B cell (primary cell): Measurements from ENCODE around the gene LRRC8E. TPM values are rescaled to one million over a fixed set of nuclear protein-coding genes. Genes with fewer than 3 reads are reported as not detected.

Experiments
- ATAC-seq: fragments of 200-7000 bp; cut with Tn5 transposase; one replicate; pipeline ENCODE4 v1.10.0; 2021; ENCODE audit warnings: low read depth, mild to moderate bottlenecking, moderate number of reproducible peaks, moderate library complexity
- CTCF ChIA-PET: fragments of 350-600 bp; sonication (Branson Sonifier 250); formaldehyde crosslinking; loops from one replicate; lab custom pipeline; 2021; ENCODE audit warnings: antibody characterized with exemption, inconsistent platforms; lab: Charles Lee
- POLR2A ChIA-PET: fragments of 350-600 bp; sonication (Branson Sonifier 250); formaldehyde crosslinking; loops from one replicate; lab custom pipeline; 2021; ENCODE audit warnings: antibody characterized with exemption; lab: Charles Lee
- DNase-seq: peaks from one replicate; pipeline ENCODE4 v3.0.0; 2013
- H2AFZ ChIP-seq: 2 replicates; pipeline ENCODE4 v1.6.1; 2012; ENCODE audit warnings: mild to moderate bottlenecking, low read depth, low read length; ENCODE audit not compliant: insufficient read depth, poor library complexity, severe bottlenecking
- H3K27ac ChIP-seq, 2 donors: 1 replicate in 1 of 2; 2 replicates in 1 of 2; pipeline ENCODE4 v1.5.1; 2012 to 2013; ENCODE audit warnings: low read length in 2 of 2, mild to moderate bottlenecking in 2 of 2, moderate library complexity in 1 of 2
- H3K27me3 ChIP-seq, 4 experiments: fragments of 200-600 bp in 1 of 4; sonication (generic) in 1 of 4; replicated peaks in 1 of 4; 1 replicate in 2 of 4; 2 replicates in 2 of 4; pipeline versions ENCODE4 v1.6.1 to v1.7.0; 2013 to 2016; ENCODE audit warnings: low read length in 3 of 4, mild to moderate bottlenecking in 2 of 4, mixed read lengths in 1 of 4, moderate library complexity in 1 of 4; ENCODE audit not compliant: insufficient read depth in 4 of 4, control insufficient read depth in 3 of 4; ENCODE audit errors: control extremely low read depth in 1 of 4
- H3K36me3 ChIP-seq, 2 experiments: replicated peaks in 1 of 2; 1 replicate in 1 of 2; 2 replicates in 1 of 2; pipeline versions ENCODE4 v1.6.1 to v1.7.1; 2013; ENCODE audit warnings: low read length in 1 of 2; ENCODE audit not compliant: insufficient read depth in 2 of 2, control insufficient read depth in 1 of 2; ENCODE audit errors: control extremely low read depth in 1 of 2, extremely low read depth in 1 of 2
- H3K4me1 ChIP-seq, 2 donors: fragments of 200-600 bp in 1 of 2; sonication (generic) in 1 of 2; 1 replicate in 1 of 2; 2 replicates in 1 of 2; pipeline versions ENCODE4 v1.5.1 to v1.6.1; 2013 to 2017; ENCODE audit warnings: low read length in 2 of 2; ENCODE audit not compliant: control insufficient read depth in 2 of 2, insufficient read depth in 2 of 2
- H3K4me2 ChIP-seq: replicated peaks from 2 replicates; pipeline ENCODE3; 2012; ENCODE audit warnings: mild to moderate bottlenecking, low read depth, low read length; ENCODE audit not compliant: poor library complexity, severe bottlenecking
- H3K4me3 ChIP-seq, 5 experiments: fragments of 200-600 bp in 1 of 5; sonication (generic) in 1 of 5; 1 replicate in 3 of 5; 2 replicates in 2 of 5; pipeline versions ENCODE4 v1.5.1 to v1.7.0; 2011 to 2016; ENCODE audit warnings: low read length in 4 of 5, mild to moderate bottlenecking in 4 of 5, low read depth in 2 of 5, control low read depth in 1 of 5, moderate library complexity in 1 of 5; ENCODE audit not compliant: insufficient read depth in 1 of 5; ENCODE audit errors: control extremely low read depth in 1 of 5, extremely low read depth in 1 of 5
- H3K79me2 ChIP-seq: fragments of 200-600 bp; sonication (generic); one replicate; pipeline ENCODE4 v1.6.0; 2016; ENCODE audit warnings: low read length; ENCODE audit not compliant: control insufficient read depth, insufficient read depth
- H3K9ac ChIP-seq: fragments of 200-600 bp; sonication (generic); 2 replicates; pipeline ENCODE4 v1.6.1; 2017; ENCODE audit warnings: mild to moderate bottlenecking, low read length, moderate library complexity
- H3K9me3 ChIP-seq, 3 donors: one replicate each; pipeline versions ENCODE4 v1.6.1 to v1.7.1; 2013; ENCODE audit warnings: low read length in 2 of 3; ENCODE audit not compliant: control insufficient read depth in 2 of 3, insufficient read depth in 1 of 3; ENCODE audit errors: control extremely low read depth in 1 of 3
- H4K20me1 ChIP-seq: 2 replicates; pipeline ENCODE4 v1.6.0; 2012; ENCODE audit warnings: mild to moderate bottlenecking, low read length; ENCODE audit not compliant: insufficient read depth, control insufficient read depth, poor library complexity, severe bottlenecking
- H3K27ac Mint-ChIP-seq: one replicate; pipeline ENCODE4 v1.8.0; 2021; ENCODE audit warnings: mixed read lengths
- H3K27me3 Mint-ChIP-seq: one replicate; pipeline ENCODE4 v1.8.0; 2021; ENCODE audit warnings: mixed read lengths
- H3K4me1 Mint-ChIP-seq: one replicate; pipeline ENCODE4 v1.8.0; 2021; ENCODE audit warnings: mixed read lengths
- H3K4me3 Mint-ChIP-seq: one replicate; pipeline ENCODE4 v1.8.0; 2021; ENCODE audit warnings: mixed read lengths
- H3K9me3 Mint-ChIP-seq: one replicate; pipeline ENCODE4 v1.8.0; 2022; ENCODE audit warnings: mixed read lengths; ENCODE audit not compliant: insufficient read depth
- CTCF ChIP-seq: fragments of 200-600 bp; IDR thresholded peaks from one replicate; pipeline ENCODE4 v1.8.0; 2022; ENCODE audit warnings: antibody characterized with exemption, mild to moderate bottlenecking
- EZH2 ChIP-seq: IDR thresholded peaks from 2 replicates; pipeline ENCODE4 v1.6.1; 2012; ENCODE audit warnings: borderline replicate concordance, low read depth, mild to moderate bottlenecking, moderate library complexity, low read length; ENCODE audit not compliant: insufficient read depth, poor library complexity, severe bottlenecking
- WGBS: methylation state at CpG from one replicate; pipeline ENCODE4 v1.1.5; 2013; ENCODE audit warnings: missing lambda C conversion rate; ENCODE audit not compliant: insufficient coverage; 5-methylcytosine and 5-hydroxymethylcytosine counted together
- intact Hi-C: fragments of 100-400 bp; cut with micrococcal nuclease; formaldehyde crosslinking; loops from one replicate; pipeline ENCODE4 v1.10.0; 2022
- polyA plus RNA-seq: library from polyadenylated mRNA; depleted of rRNA; stranded (reverse); fragments of >200 nt; gene quantifications from 2 replicates; pipeline ENCODE4 v1.2.3, GENCODE V29; 2012
- total RNA-seq, 2 donors: library from RNA; stranded (reverse); fragments of 120-200 nt in 1 of 2; gene quantifications; 1 replicate in 1 of 2; 2 replicates in 1 of 2; pipeline versions ENCODE4 v1.2.3 to v1.2.4, GENCODE V29; 2013 to 2022

Gene LRRC8E
- total and polyA plus RNA-seq, 2 donors (not counting 1 experiment from before 2014, with no cell fraction given), result not detected

- CTCF ChIA-PET, result interaction anchor here (1.3 kb wide), 1 partner anchor 9 kb away, joined by 3 read pairs; no protein-coding TSS in a partner anchor
- intact Hi-C loops, result no loop called here
- POLR2A ChIA-PET, result interaction anchor here (0.6 kb wide), 2 partner anchors 46 to 158 kb away, joined by 3 to 5 read pairs; no protein-coding TSS in a partner anchor
- WGBS, result 93% methylated on average over 19 of the region's 19 CpGs
- ATAC-seq (no peak), DNase-seq (peak; percentile 22)
- Histone ChIP-seq H3K79me2 (peaks cover 40% of the 10 kb centered on the region), H3K4me3 (no peak overlapping the region), H3K9ac (no peak overlapping the region), H3K27ac (no peak overlapping the region), H4K20me1 (peaks cover 94% of the 10 kb centered on the region), H3K36me3 (peaks cover 3 to 41% of the 10 kb centered on the region in 2 experiments), H3K4me1 (peaks cover 12 to 13% of the 10 kb centered on the region in 2 donors), H3K27me3 (no peaks in the 10 kb centered on the region), H3K4me2 (no peak overlapping the region), H2AFZ (no peak overlapping the region), H3K9me3 (no peaks in the 10 kb centered on the region)
- TF ChIP-seq CTCF, result no peak
- no peak for TF ChIP-seq EZH2
- no peaks in the 10 kb centered on the region for H3K27me3 Mint-ChIP-seq
- peaks cover 18% of the 10 kb centered on the region for H3K4me1 Mint-ChIP-seq
- H3K9me3 Mint-ChIP-seq, result no peaks in the 10 kb centered on the region
- H3K27ac Mint-ChIP-seq, result no peak overlapping the region
- H3K4me3 Mint-ChIP-seq, result no peak overlapping the region
Observed at GRCh38 chr19:7908742-7909461, 20.6 kb downstream of the LRRC8E start.

- H2AFZ ChIP-seq, result no peak overlapping the region
- H3K27me3 ChIP-seq, result peaks cover 0 to 2% (median under 1%) of the 10 kb centered on the region in 4 experiments
- TF ChIP-seq EZH2 (no peak), CTCF (no peak)
- DNase-seq (no peak), ATAC-seq (no peak)
- no peaks in the 10 kb centered on the region for H3K9me3 ChIP-seq
- H3K4me2 ChIP-seq, result no peak overlapping the region
- peaks cover 93% of the 10 kb centered on the region for H4K20me1 ChIP-seq
- 95% methylated on average over 18 of the region's 21 CpGs for WGBS
- Mint-ChIP-seq H3K27ac (no peak overlapping the region), H3K9me3 (no peaks in the 10 kb centered on the region), H3K27me3 (no peaks in the 10 kb centered on the region), H3K4me1 (peaks cover 14% of the 10 kb centered on the region), H3K4me3 (no peak overlapping the region)
- H3K9ac ChIP-seq, result no peak overlapping the region
- H3K4me1 ChIP-seq, result peaks cover 8 to 10% of the 10 kb centered on the region in 2 donors
- intact Hi-C loops, result no loop called here
- ChIA-PET POLR2A (interaction anchor here (0.6 kb wide), 1 partner anchor 47 kb away, joined by 5 read pairs; no protein-coding TSS in a partner anchor), CTCF (no interaction called here)
- H3K4me3 ChIP-seq, result no peak overlapping the region
- H3K36me3 ChIP-seq, result peaks cover 3 to 41% of the 10 kb centered on the region in 2 experiments
- peaks cover 35% of the 10 kb centered on the region for H3K79me2 ChIP-seq
- no peak overlapping the region for H3K27ac ChIP-seq
Observed at GRCh38 chr19:7909471-7910067, 21.3 kb downstream of the LRRC8E start.
